Loucy (cell line): ENCODE results near the gene C1QL2.

Experiments used
- H2AFZ ChIP-seq: fragments of 200-600 bp; sonication (generic); 2 replicates; pipeline ENCODE4 v1.6.0; 2016; ENCODE audit warnings: antibody characterized with exemption, mild to moderate bottlenecking, low read length, moderate library complexity
- H3F3A ChIP-seq: fragments of 200-600 bp; 2 replicates; pipeline ENCODE4 v1.6.0; 2016; ENCODE audit warnings: antibody characterized with exemption, low read depth, mild to moderate bottlenecking
- H3K27me3 ChIP-seq: fragments of 200-600 bp; sonication (generic); 2 replicates; pipeline ENCODE4 v1.6.1; 2014; ENCODE audit warnings: low read length, mild to moderate bottlenecking; ENCODE audit not compliant: insufficient read depth, poor library complexity, severe bottlenecking
- H3K36me3 ChIP-seq: fragments of 200-600 bp; sonication (generic); 2 replicates; pipeline ENCODE4 v1.6.1; 2016; ENCODE audit warnings: low read length; ENCODE audit not compliant: insufficient read depth
- H3K4me1 ChIP-seq: fragments of 200-600 bp; sonication (generic); 2 replicates; pipeline ENCODE4 v1.5.1; 2014; ENCODE audit warnings: low read length, mild to moderate bottlenecking; ENCODE audit not compliant: insufficient read depth, poor library complexity, severe bottlenecking
- H3K4me2 ChIP-seq: fragments of 200-600 bp; sonication (generic); 2 replicates; pipeline ENCODE4 v1.6.0; 2014; ENCODE audit warnings: antibody characterized with exemption, low read length, low read depth, mild to moderate bottlenecking; ENCODE audit not compliant: poor library complexity, severe bottlenecking
- H3K4me3 ChIP-seq: fragments of 200-600 bp; sonication (generic); 2 replicates; pipeline ENCODE4 v1.5.1; 2014; ENCODE audit warnings: low read length, mild to moderate bottlenecking, mixed read lengths; ENCODE audit not compliant: poor library complexity, severe bottlenecking
- H3K79me2 ChIP-seq: fragments of 200-600 bp; sonication (generic); 2 replicates; pipeline ENCODE4 v1.6.1; 2014; ENCODE audit warnings: low read length; ENCODE audit not compliant: insufficient read depth
- H3K9ac ChIP-seq: fragments of 200-600 bp; sonication (generic); 2 replicates; pipeline ENCODE4 v1.6.0; 2014; ENCODE audit warnings: mild to moderate bottlenecking, low read depth, low read length, moderate library complexity; ENCODE audit not compliant: poor library complexity, severe bottlenecking
- H3K9me2 ChIP-seq: fragments of 200-600 bp; sonication (generic); replicated peaks from 2 replicates; pipeline ENCODE4 v1.6.1; 2016; ENCODE audit warnings: low read depth, low read length, mixed read lengths
- H3K9me3 ChIP-seq: fragments of 200-600 bp; sonication (generic); 2 replicates; pipeline ENCODE4 v1.6.1; 2014; ENCODE audit warnings: mild to moderate bottlenecking, antibody characterized with exemption, low read length, low read depth; ENCODE audit not compliant: insufficient read depth
- H4K20me1 ChIP-seq: fragments of 200-600 bp; sonication (generic); 2 replicates; pipeline ENCODE4 v1.6.0; 2014; ENCODE audit warnings: antibody characterized with exemption, low read length, mild to moderate bottlenecking; ENCODE audit not compliant: insufficient read depth, poor library complexity, severe bottlenecking
- CTCF ChIP-seq: fragments of 200-600 bp; sonication (generic); conservative IDR thresholded peaks from 2 replicates; pipeline ENCODE4 v1.5.1; 2014; ENCODE audit warnings: mild to moderate bottlenecking, antibody characterized with exemption, low read length
- EZH2phosphoT487 ChIP-seq: fragments of 200-600 bp; IDR thresholded peaks from 2 replicates; pipeline ENCODE4 v1.6.1; 2018; ENCODE audit warnings: antibody characterized with exemption, mild to moderate bottlenecking, moderate library complexity, borderline replicate concordance

The C1QL2 gene

DNA sequence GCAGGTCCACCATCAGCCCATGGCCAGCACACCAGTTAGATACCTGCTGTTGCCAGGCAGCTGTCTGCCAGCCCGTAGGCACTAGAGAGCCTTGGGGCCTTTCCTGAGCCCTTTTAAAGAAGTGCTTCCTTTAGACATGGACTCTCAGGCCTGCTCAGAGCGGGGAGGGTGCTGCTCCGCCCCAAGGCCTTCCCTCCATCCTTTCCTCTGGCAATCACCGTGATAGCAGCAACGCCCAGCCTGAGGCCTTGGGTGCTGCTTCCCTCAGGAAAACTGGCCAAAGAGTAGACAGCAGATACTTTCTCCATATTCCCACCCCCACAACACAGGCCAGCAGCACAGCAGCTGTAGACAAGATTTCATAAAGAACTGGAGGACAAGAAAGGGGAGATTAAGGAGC lies 22.3 kb upstream of the C1QL2 start:
- Histone ChIP-seq H3K27me3 (no peaks in the 10 kb centered on the region), H3K9ac (no peak overlapping the region), H3K4me3 (no peak overlapping the region), H3K9me3 (no peaks in the 10 kb centered on the region), H3K4me2 (no peak overlapping the region), H3K36me3 (no peaks in the 10 kb centered on the region), H3K79me2 (no peaks in the 10 kb centered on the region), H2AFZ (no peak overlapping the region), H3K9me2 (no peaks in the 10 kb centered on the region), H3F3A (no peaks in the 10 kb centered on the region), H3K4me1 (no peaks in the 10 kb centered on the region), H4K20me1 (no peaks in the 10 kb centered on the region)
- TF ChIP-seq CTCF (no peak), EZH2phosphoT487 (no peak)

- H3K4me2 ChIP-seq: no peak overlapping the region
- no peaks in the 10 kb centered on the region for H3F3A ChIP-seq
- no peaks in the 10 kb centered on the region for H4K20me1 ChIP-seq
- H3K9me3 ChIP-seq: no peaks in the 10 kb centered on the region
- no peak overlapping the region for H3K4me3 ChIP-seq
- no peaks in the 10 kb centered on the region for H3K9me2 ChIP-seq
- TF ChIP-seq EZH2phosphoT487: no peak
- TF ChIP-seq CTCF: no peak
- no peak overlapping the region for H3K9ac ChIP-seq
- no peaks in the 10 kb centered on the region for H3K36me3 ChIP-seq
- no peaks in the 10 kb centered on the region for H3K79me2 ChIP-seq
- no peaks in the 10 kb centered on the region for H3K27me3 ChIP-seq
- H2AFZ ChIP-seq: no peak overlapping the region
- H3K4me1 ChIP-seq: no peaks in the 10 kb centered on the region
Measured at GRCh38 chr2:119179991-119180390, 21.4 kb upstream of the C1QL2 start.

DNA sequence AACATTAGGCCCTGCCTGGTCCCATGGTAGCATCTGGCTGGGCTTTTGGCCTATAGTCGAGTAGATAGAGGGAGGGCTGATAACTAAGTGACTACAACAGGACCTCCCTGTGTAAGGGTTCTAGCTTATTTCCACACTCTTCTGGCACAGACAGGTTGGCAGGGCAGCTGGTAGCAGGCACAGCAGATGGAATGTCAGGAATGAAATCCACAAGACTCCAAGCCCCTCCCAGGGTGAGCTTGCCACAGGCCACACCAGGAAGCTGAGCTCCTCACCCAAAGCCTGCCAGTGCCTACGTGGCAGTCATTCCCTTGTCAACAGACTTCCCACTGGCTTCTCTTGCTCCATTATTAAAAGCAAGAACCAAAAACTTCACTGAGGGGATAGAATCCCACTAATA lies 20.7 kb upstream of the C1QL2 start:
- H3F3A ChIP-seq: no peaks in the 10 kb centered on the region
- no peaks in the 10 kb centered on the region for H3K79me2 ChIP-seq

More for the DNA sequence above, 20.7 kb upstream of the C1QL2 start:
- Histone ChIP-seq H3K4me1 (no peaks in the 10 kb centered on the region), H3K4me2 (no peak overlapping the region), H4K20me1 (no peaks in the 10 kb centered on the region), H3K36me3 (no peaks in the 10 kb centered on the region), H3K9ac (no peak overlapping the region), H2AFZ (no peak overlapping the region), H3K9me2 (no peaks in the 10 kb centered on the region), H3K27me3 (no peaks in the 10 kb centered on the region), H3K9me3 (no peaks in the 10 kb centered on the region), H3K4me3 (no peak overlapping the region)
- TF ChIP-seq CTCF (no peak), EZH2phosphoT487 (no peak)
